ENCODE measurements around the gene OTULIN.

DNA sequence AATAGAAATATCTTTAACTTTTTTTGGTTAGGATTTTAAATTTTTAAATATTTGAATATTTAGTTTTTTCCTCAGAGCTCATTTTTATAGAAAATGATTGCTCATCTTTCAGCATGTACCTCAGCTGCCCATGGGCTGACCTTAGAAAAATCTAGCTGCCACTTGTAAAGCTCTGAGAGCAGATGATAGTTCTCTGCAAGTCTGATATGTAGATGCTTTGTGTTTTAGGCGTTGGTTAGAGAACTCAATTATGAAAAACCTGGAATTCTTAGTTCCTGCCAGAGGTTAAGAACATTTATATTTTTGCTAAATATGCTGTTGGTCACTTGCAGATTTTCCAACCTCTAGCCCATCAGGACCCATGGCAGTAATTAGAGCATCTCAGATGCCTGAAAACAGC lies 15.1 kb downstream of the OTULIN start:
- TF ChIP-seq, protein P1, sequence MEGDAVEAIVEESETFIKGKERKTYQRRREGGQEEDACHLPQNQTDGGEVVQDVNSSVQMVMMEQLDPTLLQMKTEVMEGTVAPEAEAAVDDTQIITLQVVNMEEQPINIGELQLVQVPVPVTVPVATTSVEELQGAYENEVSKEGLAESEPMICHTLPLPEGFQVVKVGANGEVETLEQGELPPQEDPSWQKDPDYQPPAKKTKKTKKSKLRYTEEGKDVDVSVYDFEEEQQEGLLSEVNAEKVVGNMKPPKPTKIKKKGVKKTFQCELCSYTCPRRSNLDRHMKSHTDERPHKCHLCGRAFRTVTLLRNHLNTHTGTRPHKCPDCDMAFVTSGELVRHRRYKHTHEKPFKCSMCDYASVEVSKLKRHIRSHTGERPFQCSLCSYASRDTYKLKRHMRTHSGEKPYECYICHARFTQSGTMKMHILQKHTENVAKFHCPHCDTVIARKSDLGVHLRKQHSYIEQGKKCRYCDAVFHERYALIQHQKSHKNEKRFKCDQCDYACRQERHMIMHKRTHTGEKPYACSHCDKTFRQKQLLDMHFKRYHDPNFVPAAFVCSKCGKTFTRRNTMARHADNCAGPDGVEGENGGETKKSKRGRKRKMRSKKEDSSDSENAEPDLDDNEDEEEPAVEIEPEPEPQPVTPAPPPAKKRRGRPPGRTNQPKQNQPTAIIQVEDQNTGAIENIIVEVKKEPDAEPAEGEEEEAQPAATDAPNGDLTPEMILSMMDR (optimal IDR thresholded peaks at IDR 0.05 in 1 of 3, IDR thresholded peaks at IDR 0.05 in 1 of 3, conservative IDR thresholded peaks at IDR 0.05 in 1 of 3; ENCODE audit: extremely low read depth in 1 of 3, insufficient read depth in 2 of 3, low read length in 3 of 3): no peak
- no peak for TF ChIP-seq EZH2 (IDR thresholded peaks at IDR 0.05; ENCODE audit: low read length)
